GM21529 (cell line): Measurements from ENCODE around the gene DPH7.
"Not testable (repeated sequence)": the region's sequence is repeated elsewhere in the genome, so short reads cannot be mapped to it uniquely, and the experiment has no call there.

Experiments used
- ATAC-seq: cut with Tn5 transposase; IDR thresholded peaks from one replicate; pipeline ENCODE4 v1.9.1; 2021; ENCODE audit not compliant: unreplicated experiment

The DPH7 gene

GRCh38 chr9:137606734-137607138, 28.0 kb upstream of the DPH7 start:
- ATAC-seq = no peak

DNA sequence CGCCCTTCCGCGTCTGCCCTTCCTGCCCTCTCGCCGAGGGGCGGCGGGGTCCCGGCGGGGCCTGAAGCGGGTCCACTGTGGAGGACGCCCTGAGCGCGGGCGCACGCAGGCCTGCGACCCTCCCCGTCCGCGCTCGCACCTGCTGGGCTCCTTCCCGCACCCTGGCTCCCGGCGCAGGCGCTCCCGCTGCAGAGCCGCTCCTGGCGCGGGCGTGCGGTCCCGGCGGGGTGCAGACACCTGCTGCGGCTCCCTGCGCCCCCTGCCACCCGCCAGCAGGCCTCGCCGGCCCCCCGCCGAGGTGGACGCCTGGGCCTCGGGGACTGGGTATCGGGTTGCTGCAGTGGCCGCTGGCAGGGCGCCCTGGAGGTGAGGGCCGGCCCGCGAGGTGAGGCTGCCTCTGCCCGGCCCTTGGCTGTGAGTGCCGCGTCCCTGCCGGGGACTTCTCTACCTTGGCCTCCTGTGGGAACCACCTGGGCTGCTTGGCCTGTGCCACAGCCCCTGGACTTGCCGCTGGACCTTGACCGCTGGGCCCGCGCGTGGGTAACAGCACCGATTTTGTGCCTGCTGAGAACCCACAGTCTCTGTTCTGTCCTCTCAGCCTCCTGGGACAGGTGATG, 27.4 kb upstream of the DPH7 start:
- peak; percentile 18 for ATAC-seq

GRCh38 chr9:137605121-137606004, 26.6 kb upstream of the DPH7 start, which contains the start of gene ARRDC1:
Gene ARRDC1 (plus strand): TSS chr9:137605686. CDS start chr9:137605718, 32 bp downstream.
- ATAC-seq = peak; percentile 76

DNA sequence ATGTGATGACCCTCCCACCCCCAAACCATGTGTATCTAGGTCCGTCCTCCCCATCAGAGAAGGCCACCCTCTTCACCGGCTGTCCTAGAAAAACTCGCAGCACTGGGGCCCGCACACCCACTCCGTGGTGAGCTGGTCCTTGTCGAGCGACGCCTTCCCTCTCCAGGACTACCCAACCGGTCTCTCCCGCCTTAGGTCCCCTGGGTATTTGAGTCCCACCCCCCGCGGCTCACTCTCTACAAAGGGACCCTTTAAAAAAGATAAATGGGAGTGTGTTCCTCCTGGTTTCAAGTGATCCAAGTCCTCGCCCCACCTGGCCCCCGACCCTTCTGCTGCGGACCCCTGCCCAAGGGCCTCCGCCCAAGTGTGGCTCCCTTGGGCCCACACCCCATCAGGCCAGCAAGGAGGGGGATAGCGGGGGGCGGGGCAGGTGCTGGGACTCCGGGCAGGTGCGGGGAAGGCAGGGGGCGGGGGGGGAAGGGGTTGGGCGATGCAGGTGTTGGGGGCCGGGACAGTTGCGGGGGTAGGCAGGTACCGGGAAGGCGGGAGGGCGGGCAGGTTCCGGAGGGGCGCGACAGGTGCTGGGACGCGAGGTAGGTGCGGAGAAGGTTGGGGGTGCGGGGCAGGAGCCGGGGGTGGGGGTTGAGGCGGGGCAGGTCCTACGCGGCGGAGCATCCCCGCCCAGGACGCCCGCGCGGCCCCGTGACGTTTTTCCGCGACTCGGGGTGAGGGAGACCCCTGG, 25.8 kb upstream of the DPH7 start:
- no peak for ATAC-seq

DNA sequence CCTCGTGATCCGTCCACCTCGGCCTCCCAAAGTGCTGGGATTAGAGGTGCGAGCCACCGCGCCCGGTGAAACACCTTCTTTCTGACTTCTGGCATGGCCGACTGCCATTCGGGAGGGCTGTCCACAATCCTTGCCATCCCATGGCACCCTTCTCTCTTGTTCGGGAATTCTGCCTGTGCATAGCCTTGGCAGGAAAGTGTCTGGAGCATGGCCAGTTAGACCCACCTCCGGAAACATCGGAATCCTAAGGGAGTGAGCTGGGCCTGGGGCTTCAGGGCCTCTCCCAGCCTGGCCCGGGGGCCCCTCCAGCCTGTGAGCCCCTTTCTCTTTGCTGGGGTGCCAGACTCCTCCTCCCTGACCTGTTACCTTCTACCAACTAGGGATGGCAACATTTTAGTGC, 25.2 kb upstream of the DPH7 start:
- no peak for ATAC-seq

DNA sequence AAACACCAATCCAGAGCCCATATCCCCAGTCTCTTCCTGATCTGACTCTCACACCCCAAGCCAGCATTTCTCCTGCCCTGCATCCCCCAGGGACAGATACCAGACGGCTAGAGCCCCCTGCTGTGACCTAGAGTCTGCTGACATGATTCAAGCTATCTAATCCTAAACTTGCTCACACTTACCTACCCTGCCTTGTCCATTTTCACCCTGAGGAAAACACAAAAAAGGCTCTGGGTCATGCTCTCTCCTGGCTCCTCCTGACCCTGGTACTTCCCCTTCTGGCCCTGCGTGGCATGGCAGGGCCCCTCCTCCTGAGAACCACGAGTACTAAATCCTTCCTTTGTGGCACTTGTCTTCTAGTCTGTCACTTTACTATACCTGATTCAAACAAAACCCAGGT, 23.9 kb upstream of the DPH7 start:
- ATAC-seq = no peak

DNA sequence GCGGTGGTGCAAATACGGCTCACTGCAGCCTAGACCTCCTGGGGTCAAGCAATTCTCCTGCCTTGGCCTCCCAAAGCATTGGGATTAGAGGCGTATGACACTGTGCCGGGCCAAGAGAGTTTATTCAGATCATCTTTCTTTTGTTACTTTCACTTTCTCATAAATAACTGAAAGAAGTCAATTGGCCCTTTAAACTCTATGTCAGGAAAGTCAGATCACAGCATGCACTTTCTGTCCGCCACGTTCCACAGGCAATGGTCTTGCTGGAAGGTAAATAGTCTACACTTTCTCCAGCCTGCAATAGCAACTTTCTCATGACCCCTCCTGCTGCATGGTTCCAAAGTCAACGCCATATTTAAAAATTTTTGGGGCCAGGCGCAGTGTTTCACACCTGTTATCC, 20.2 kb upstream of the DPH7 start:
- no peak for ATAC-seq

- not testable (repeated sequence) for ATAC-seq
These were observed 17.9 kb upstream of the DPH7 start for GRCh38 chr9:137596577-137596976.

DNA sequence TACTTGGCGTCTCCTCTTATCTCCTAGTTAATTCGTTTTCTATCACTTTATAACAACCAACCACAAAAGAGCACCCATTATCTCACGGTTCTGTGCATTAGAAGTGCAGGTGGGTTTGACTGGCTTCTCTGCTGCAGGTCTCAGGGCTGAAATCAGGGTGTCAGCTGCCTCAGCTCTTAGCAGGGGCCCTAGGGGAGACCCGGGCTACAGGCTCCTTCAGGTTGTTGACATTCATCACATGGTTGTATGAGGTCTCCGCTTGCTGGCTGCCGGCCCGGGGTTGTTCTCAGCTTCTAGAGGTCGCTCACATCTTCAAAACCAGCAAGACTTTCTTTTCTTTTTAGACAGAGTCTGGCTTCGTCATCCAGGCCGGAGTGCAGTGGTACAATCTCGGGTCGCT, 14.5 kb upstream of the DPH7 start:
- no peak for ATAC-seq

GRCh38 chr9:137592767-137593166, 14.0 kb upstream of the DPH7 start:
- no peak for ATAC-seq

DNA sequence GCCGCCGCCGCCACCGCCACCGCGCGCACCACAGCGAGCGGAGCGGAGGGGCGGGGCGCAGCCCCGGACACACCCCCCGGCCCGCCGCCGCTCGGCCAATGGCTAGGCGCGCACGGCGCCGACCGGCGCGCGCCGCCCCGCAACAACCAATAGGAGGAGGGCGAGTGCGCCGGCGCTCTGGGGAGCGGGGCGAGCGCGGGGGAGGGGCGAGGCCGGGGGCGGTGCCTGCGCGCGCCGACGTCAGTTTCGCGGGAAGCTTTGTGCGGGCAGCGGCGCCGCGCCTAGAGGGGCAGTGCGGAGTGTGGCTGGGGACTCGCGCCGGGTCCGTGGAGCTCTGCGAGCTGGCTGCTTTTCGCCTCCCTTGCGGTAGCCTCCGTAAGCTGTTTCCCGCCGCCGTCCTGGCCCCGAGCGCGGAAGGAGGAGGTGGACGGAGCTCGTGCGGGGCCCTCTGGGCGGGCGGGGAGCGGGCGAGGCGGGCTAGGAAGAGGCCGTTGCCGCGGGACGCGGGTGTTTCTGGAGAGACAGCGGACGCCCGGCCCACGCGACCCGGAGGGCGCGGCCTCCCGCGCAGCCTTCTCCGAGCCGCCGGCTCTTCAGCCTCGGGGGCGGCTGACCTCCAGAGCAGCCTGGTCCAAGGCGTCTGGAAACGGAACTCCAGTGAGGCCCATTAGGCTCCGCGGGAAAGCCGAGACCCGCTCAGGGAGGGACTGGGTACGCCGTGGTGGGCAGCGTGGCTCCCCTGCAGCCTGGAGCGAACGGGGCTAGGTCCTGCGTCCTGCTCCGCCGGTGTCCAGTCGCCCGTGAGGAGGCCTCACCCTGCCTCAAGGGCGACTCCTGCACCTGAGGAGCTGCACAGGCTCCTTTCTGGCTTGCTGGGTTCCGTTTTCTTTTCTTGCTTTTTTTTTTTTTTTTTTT, 12.0 kb upstream of the DPH7 start, which contains the start of gene ZMYND19:
Gene ZMYND19 (minus strand): TSS at position 44 of the 915 bp plus-strand sequence. CDS start 249 bp downstream, outside the sequence.
- ATAC-seq = peak; percentile 82

DNA sequence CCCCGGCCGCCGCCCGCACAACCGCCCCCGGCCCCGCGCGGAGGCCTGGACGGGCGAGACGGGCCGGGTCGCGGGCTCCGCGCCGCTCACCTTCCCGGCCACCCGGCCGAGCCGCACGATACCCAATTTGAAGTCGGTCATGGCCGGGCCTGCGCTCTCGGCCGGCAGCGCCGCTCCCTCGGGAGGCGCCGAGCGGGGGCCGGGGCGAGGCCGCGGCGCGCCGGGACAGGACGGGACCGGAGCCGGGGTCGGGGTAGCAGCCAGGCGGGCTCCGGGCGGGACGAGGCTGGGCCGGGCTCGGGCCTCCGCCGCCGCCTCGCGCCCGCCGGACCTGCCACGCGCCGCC, 11.4 kb upstream of the DPH7 start:
- ATAC-seq = peak; percentile 17

- peak; percentile 14 for ATAC-seq
These were observed 10.9 kb upstream of the DPH7 start for GRCh38 chr9:137589441-137590122.

DNA sequence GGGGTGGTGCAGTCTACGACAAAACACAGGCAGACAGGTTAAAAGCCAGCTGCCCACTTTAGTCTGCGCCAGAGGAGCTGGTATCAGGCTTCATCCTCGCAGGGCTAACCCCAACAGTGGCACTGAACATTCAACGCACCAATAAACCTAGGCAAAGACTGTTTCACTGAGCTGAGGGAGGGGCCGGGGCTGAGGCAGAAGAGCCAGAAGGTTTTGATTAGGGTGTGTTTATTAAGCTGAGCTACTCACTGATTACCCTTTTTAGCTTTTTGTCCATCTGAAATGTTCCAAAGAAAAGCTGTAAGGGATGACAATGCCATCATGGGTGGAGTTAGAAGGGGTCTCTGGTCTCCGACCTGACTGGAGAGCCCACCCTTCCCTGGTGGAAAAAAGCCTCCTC, 10.2 kb upstream of the DPH7 start:
- ATAC-seq = no peak

GRCh38 chr9:137588311-137588710, 9.6 kb upstream of the DPH7 start:
- ATAC-seq = no peak

- no peak for ATAC-seq
These were observed 8.1 kb upstream of the DPH7 start for GRCh38 chr9:137586854-137587253.

DNA sequence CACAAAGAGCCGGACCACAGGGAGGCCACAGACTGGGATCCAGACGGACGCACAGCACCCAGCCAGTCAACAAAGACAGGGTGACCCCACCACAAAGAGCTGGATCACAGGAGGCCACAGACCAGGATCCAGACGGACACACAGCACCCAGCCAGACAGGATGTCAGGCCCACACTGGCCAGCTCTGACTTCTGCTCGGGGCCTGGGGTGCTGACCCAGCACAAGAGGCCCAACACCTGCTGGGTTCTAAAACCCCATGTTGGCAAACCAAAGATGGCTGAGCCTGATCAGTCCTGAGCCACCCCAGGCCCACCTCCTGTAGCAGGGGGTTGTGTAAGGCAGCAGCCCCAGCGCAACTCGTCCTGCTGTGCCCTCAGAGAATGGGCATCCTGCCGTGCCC, 5.2 kb upstream of the DPH7 start:
- ATAC-seq = no peak

- no peak for ATAC-seq
These were observed 4.6 kb upstream of the DPH7 start for GRCh38 chr9:137583347-137583746.

DNA sequence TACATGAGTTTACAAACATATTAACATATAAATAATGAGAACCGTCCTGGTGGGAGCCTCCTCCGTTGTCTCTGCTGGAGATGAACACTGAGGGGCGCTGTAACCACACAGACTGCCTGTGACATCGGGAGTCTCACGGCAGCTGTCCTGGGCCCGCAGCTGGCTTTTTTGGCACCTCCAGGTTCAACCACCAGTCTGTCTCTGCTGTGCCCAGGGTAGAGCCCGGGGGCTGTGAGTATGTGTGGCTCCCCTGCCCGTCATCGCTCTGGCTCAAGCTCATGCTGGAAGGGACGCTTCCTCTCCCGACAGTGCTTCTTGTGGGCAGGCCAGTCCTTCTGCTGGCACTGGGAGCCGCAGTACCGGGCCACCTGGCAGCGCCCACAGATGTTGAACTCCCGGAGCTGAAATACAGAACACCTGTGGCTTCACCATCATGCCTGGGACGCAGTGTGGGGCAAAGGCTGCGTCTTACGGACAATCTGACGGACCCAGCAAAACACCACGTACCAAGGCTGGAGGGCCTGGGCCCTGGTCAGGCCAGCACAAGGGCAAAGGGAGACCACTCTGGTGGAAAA, 3.6 kb upstream of the DPH7 start:
- no peak for ATAC-seq
